Astrocyte (in vitro differentiated cells and primary cell): ENCODE results near the gene FAM234A.
"Not testable (repeated sequence)": the region's sequence is repeated elsewhere in the genome, so short reads cannot be mapped to it uniquely, and the experiment has no call there.

ENCODE experiments used
- CTCF ChIP-seq: IDR thresholded peaks from 2 replicates; pipeline ENCODE4 v1.5.1; 2011; ENCODE audit warnings: low read depth, mild to moderate bottlenecking, inconsistent platforms, low read length, moderate library complexity; ENCODE audit not compliant: insufficient read depth
- EZH2 ChIP-seq: IDR thresholded peaks from 2 replicates; pipeline ENCODE4 v1.6.1; 2012; ENCODE audit warnings: mild to moderate bottlenecking, low read length, inconsistent platforms; ENCODE audit not compliant: insufficient read depth

GRCh38 chr16:204046-204445 lies 30.6 kb upstream of the FAM234A start:
- TF ChIP-seq CTCF, EZH2: not testable (repeated sequence)
